CD4-positive, alpha-beta T cell treated with Interleukin-12 subunit alpha and Interleukin-12 subunit beta, for 1 hour (primary cell): Measurements from ENCODE around the gene SEMA5A.

Source experiments
- DNase-seq: peaks from one replicate; pipeline ENCODE4 v3.0.0-alpha.2; 2020

The SEMA5A gene

DNA sequence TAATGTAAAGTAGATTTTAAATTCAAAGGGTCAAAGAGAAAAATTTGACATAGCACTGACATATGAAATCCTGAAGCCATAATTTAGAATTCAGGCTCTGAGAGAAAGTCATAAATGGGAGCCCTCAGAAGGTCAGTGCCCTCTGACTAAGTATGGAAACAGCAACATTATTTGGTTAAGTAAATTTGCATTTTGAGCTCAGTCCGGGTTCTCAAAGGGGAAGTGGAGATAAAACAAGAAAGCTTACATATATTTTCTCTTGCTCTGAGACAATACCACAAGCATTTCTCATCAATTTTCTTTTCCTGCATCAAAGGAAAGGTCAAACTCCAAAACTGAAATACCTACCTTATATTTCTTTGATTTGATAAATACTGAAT is 348.0 kb downstream of the SEMA5A start:
- no peak for DNase-seq

DNA sequence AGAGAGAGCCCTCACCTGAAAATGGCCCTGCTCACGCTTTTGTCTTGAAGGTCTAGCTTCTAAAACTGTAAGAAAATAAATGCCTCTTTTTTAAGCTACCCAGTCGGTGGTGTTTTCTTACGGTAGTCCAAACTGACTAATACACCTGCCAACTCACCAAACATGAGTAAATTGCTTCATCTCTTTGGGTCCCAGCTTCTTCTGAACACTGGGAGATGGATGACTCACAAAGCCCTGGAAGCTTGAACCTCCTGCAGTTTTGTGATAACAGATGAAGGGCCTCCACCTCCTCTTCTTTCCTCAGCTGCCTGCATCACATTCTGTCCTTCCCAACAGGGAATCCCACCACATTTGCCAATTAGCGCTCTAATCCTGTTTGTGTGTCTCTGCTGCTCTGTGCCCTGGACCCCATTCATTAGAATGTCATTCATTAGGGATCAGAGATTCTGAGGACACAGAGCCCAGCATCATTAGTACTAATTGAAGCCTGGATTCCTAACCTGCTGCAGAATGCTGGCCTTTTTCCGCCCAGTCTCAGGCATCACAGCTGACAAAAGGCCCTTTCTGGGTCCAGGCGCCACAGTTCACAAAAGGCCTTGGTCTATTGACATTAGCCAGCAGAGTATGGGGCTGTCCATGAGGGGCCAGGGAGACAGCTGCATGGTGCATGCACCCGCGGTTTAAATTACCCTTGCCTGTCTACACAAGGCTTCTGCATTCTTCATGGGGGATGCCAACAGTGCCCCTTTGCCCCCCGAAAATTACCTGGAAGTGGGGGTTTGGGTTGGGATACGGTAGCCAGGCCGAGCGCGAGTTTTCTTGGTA is 349.3 kb downstream of the SEMA5A start:
- no peak for DNase-seq

- DNase-seq = no peak
Observed at GRCh38 chr5:9194509-9194908, 351.4 kb downstream of the SEMA5A start.

DNA sequence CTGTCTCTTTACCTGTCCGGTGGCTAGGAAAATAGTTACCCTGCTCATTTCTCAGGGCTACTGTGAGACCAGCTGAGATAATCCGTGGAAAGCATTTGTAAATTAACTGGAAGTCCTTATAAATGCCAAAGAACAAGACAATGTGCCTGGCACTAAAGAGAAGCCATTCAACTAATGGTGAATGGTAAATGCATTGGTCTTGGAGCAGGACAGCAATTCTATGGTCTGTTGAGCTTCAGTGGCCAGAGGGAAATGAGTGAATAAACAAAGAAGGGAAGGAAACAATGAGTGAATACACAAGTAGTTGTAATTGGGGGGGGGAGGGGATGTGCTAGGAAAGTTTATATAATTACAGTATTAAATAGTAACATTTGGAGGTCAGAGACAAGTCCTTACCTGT is 353.6 kb downstream of the SEMA5A start:
- no peak for DNase-seq

DNA sequence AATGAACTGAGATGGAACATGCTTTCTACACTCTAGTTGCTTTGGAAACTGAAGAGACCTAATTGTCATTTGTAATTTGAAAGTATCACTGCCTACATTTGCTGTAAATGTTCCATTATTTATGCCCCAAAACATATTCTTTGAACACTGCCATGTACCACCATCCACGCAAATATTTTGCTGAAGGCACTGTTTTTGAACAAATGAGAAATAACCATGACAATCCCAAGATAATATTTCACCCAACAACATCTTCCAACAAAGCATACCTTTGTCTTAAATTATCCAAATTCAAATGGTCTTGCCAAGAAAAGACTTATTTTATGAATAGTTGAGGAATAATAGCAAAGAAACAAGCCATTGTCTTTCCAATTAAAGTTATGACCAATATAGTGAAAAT is 356.2 kb downstream of the SEMA5A start:
- no peak for DNase-seq

- DNase-seq = no peak
Observed at GRCh38 chr5:9188956-9189355, 356.9 kb downstream of the SEMA5A start.

- DNase-seq = no peak
Observed at GRCh38 chr5:9188131-9188530, 357.7 kb downstream of the SEMA5A start.

- no peak for DNase-seq
Observed at GRCh38 chr5:9187614-9188013, 358.3 kb downstream of the SEMA5A start.

DNA sequence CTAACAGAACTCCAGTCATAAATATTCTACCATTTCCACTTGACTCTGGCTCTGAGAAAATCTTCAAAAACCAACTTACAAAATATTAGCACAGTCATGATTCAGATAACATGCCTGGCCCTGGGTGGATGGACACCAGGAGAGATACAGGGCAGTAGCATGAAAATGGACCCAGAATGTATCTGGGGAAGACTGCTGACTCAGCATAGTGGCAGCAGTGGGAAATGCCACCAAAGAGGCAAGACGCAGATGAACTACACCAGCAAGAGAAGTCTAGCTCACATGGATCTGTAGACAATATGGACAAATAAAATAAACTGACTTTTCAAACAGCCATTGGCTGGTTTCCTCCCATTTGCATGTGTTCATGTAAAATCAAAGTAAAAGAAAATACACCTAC is 359.8 kb downstream of the SEMA5A start:
- no peak for DNase-seq

- DNase-seq = no peak
Observed at GRCh38 chr5:9183992-9184391, 361.9 kb downstream of the SEMA5A start.

DNA sequence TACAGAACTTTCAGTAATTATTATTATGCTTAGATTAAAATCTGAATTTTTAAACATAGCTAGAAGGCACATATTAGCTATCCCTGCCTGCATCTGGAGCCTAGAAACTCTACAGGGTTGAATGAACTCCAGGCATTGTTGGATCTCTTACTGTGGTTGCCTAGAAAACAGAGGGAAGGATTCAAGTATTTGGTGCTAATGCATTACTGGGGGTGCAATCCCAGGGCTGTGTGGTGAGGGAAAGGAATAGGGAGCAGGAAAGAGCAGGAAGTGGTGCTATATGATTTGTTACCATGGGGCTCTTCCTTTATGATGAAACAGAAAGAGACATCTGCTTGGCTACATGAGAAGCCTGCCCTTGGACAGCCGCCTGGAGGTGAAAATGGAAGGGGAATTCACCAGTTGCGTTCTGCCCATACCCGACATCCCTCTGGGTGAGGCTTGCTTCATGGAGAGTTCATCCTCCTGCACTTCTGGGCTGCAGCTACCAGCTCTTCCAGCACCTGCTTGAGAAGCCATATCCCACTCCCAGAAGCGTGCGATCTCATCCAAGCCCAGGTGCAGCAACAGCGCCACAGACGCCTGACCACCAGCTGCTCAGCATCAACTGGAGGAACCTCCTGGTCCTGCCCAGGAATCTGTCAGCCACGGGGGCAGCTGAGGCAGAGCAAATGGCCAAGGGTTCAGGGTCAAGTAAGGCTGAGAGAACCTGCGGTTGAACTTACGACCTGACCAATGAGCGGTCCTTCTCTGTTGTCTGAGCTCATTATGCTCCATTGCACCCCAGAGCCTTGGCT is 362.8 kb downstream of the SEMA5A start:
- no peak for DNase-seq

- no peak for DNase-seq
Observed at GRCh38 chr5:9176641-9177040, 369.2 kb downstream of the SEMA5A start.

- no peak for DNase-seq
Observed at GRCh38 chr5:9174446-9174845, 371.4 kb downstream of the SEMA5A start.

DNA sequence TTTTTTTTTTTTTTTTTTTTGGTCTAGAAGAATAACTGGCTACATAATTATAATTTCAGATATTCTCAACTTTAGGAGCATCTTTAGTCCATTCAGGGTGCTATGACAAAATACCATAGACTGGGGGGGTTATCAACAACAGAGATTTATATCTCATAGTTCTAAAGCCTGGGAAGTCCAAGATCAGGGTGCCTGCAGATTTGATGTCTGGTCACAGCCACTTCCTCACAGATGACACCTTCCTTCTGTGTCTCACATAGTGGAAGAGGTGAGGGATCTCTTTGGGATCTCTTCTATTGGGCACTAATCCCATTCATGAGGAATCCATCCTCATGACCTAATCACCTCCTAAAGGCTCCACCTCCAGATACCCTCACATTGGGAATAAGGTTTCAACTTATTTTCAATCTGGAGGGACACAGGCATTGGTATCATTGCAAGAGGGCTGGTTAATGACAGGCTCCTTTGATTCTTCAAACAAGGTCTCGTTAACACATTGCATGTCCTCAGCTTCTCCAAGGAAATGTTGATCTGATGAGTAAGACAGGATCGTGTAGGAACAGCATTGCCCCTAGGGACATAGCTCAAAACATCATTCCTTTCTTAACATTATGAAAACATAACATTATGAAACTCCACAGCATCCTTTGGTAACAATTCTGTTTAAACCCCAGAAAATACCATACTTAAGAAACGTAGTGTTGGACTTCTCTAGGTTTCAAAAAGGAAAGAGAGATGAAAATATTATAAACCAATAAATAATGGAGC is 372.4 kb downstream of the SEMA5A start:
- no peak for DNase-seq

DNA sequence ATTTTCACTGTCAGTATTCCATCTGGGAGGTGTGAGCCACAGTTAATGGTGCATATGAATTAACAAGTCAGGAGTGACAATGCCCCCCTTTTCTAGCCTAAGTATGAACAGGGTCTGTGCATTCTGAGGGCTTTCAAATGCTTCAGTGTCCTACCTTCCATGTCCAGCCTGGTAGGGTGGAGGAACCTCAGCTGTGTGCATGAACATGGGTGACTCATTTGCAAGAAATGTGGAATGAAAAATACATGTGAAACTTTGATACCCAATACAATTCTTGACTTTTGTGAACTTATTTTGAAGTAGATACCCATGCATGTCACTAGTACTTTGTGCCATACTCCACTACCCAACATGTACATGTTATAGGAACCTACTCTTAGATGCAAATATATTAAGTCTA is 375.8 kb downstream of the SEMA5A start:
- DNase-seq = no peak

DNA sequence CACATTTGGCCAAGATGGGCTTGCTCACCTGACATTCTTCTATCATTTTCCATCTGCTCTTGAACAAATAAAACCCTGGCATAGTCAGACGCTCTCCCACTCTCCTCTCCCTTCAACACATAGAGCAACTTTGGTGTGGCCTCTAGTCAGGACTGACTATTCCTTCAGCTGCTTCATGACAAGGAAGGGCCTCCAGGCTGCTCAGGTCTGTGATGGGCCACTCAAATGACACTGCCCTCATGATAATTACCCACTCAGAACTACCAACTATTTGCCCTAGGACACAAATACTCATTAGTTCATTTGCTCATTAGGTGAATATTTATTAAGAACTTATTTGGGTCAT is 376.3 kb downstream of the SEMA5A start:
- DNase-seq = no peak

- DNase-seq = no peak
Observed at GRCh38 chr5:9168791-9169556, 376.9 kb downstream of the SEMA5A start.

- DNase-seq = no peak
Observed at GRCh38 chr5:9166202-9167112, 379.4 kb downstream of the SEMA5A start.

DNA sequence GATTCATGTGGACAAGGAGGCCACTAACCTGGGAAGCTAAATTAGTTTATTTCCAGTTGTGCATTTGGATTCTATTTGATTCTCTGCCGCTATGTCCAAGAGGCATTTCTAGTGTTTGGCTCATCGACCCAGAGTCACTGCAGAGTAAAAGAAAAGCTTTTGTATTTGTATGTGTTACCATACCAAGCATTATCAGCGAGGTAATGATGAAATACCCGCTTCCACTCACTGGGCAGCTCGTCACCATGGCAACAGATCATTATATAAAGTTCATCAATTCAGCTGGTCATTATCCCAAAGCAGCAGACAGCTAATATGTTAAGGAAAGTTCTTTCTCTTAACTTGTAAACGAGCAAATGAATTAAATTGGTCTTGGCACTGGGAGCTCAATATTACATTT is 380.3 kb downstream of the SEMA5A start:
- no peak for DNase-seq

GRCh38 chr5:9160747-9161146 is 385.1 kb downstream of the SEMA5A start:
- DNase-seq = no peak

DNA sequence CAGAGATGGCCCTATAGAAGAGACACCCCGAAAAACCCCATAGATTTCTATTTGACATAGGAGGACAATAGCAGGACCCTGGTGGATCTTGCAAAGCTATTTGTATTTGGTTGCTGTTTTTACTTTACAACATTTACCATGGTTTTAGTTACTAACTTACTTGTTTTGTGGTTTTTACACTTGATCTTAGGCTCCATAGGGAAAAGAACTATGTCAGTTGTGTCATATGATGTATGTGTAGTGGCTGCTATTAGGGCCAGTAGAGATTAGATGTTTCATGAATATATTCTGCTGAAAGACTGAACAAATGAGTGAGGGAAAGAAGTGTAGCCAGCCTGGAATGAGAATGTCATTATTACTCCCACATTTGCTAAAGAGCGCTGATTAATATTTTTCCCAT is 388.1 kb downstream of the SEMA5A start:
- no peak for DNase-seq

- no peak for DNase-seq
Observed at GRCh38 chr5:9157020-9157419, 388.9 kb downstream of the SEMA5A start.
